Stimulated activated CD8-positive, alpha-beta memory T cell treated with anti-CD3 and anti-CD28 coated beads, Interleukin-7, amount 100 ng/mL, for 48 hours (primary cell): ENCODE results near the gene VPS8.
"Not testable (repeated sequence)": the region's sequence is repeated elsewhere in the genome, so short reads cannot be mapped to it uniquely, and the experiment has no call there.

Experiments used
- DNase-seq, 2 donors: peaks; one replicate each; pipeline ENCODE4 v3.0.0-alpha.2; 2020; ENCODE audit warnings: low read depth in 1 of 2; ENCODE audit errors: extremely low read depth in 1 of 2

The VPS8 gene

DNA sequence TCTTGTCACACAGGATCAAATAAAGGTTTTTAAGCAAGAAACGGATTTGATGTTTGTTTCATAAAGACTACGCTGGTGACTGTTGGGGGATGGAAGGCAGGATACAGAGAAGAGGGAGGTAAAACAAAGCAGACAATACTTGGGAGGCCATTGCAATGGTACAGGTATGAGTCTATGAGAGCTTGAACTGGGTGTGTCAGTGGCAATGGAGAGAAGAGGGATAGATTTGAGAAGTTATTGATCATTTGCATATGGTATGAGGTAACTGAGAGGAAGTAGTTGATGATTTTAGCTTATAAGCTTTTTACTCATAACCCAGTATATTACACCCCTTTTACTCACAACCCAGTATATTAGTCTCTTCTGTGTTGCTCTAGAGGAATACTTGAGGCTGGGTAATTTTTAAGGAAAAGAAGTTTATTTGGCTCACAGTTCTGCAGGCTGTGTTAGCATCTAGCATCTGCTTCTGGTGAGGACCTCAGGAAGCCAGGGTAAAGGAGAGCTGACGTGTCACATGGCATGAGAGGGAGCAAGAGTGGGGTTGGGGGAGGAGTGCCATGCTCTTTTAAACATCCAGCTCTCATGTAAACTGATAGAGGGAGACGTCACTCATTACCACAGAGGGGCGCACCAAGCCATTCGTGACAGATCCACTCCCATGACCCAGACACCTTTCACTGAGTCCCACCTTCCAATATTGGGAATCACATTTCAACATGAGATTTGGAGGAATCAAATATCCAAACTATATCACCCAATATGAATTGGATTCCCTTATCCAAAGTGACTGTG is 153.9 kb downstream of the VPS8 start:
- no peak for DNase-seq

GRCh38 chr3:184968115-184968514 is 156.1 kb downstream of the VPS8 start:
- DNase-seq, result no peak

- DNase-seq, result no peak
Measured at GRCh38 chr3:184970186-184970585, 158.2 kb downstream of the VPS8 start.

- no peak for DNase-seq
Measured at GRCh38 chr3:184977796-184978195, 165.8 kb downstream of the VPS8 start.

- no peak for DNase-seq
Measured at GRCh38 chr3:184981071-184981470, 169.1 kb downstream of the VPS8 start.

- DNase-seq, result no peak
Measured at GRCh38 chr3:184982076-184982475, 170.1 kb downstream of the VPS8 start.

GRCh38 chr3:184985586-184985985 is 173.6 kb downstream of the VPS8 start:
- DNase-seq, result no peak

DNA sequence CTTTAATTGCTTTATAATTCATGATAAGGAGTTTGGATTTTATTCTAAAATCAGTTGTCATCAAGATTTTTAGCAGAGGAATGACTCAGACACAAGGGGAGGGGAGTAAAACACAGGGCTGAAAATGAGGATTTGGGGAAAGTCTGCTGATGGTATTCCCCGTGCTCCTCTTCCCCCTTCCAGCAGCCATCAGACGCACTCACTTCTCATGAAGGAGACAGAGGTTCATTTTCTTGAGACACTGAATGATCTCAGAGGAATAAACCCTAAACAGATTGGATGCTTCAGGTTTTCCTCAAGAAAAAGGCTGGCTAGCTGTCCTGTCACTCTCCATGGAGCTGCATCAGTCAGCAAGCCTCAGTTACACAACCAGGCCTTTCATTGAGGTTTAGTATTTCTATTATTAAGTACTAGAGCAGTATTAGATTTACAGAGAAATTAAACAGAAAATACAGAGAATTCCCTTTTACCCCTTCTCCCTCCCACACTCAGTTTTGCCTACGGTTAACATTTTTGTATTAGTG is 174.5 kb downstream of the VPS8 start:
- DNase-seq, result no peak

DNA sequence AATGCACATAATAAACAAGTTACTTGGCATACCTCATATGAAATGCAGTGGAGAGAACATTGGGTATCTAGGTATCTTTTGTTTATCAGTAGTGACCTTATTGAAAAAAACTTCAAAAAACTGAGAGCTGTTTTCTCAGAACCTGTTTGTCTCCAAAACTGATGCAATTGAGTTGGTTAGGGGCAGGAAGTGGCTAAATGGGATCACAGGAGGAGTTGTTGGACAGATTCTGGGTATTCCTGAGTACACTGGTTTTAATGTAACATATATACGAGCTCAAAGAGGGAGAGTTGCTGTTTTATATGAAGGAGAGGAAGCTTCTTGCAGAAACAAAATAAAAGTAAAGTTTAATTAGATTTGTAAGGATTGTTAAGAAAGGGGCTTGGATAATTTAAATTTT is 181.4 kb downstream of the VPS8 start:
- DNase-seq, result no peak

GRCh38 chr3:185003876-185004275 is 191.9 kb downstream of the VPS8 start:
- not testable (repeated sequence) for DNase-seq

GRCh38 chr3:185009650-185010049 is 197.7 kb downstream of the VPS8 start:
- no peak for DNase-seq

DNA sequence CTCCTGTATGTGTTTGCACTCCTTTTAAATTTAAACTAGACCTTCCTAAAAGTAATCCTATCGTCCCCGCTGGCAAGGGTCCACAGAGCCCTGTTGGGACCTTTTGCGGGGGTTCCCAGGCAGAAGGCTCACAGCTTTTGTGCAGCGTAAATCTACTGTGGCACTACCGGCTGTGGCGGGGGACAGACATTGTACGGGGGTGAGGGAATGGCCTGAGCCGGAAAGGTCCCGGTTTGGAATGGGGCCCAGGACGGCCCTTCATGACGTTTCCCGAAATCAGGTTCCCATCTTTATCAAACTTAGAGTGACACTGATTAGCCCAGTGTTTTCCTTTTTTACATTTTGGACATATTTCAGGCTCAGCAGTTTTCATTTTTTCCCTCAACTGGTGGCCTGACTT is 205.6 kb downstream of the VPS8 start:
- not testable (repeated sequence) for DNase-seq

DNA sequence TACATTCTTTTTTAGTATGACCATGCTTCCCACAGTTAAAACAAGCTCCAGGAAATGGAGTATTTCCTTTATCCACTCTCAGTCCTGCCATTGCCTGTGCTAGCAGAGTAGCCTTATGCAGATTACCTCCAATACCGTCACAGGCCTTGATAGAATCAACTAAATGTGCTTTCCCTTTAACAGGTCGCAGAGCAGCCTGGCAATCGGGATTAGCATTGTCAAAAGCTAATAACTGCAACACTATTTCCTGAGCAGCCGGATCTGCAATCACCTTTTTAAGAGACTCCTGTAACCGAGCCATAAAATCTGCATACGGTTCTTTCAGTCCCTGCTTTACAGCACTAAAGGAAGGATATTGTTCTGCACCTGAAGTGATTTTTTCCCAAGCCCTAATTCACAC is 206.0 kb downstream of the VPS8 start:
- not testable (repeated sequence) for DNase-seq

- no peak for DNase-seq
Measured at GRCh38 chr3:185021256-185021655, 209.3 kb downstream of the VPS8 start.

- no peak for DNase-seq
Measured at GRCh38 chr3:185024406-185024805, 212.4 kb downstream of the VPS8 start.

GRCh38 chr3:185024966-185025365 is 213.0 kb downstream of the VPS8 start:
- no peak for DNase-seq

DNA sequence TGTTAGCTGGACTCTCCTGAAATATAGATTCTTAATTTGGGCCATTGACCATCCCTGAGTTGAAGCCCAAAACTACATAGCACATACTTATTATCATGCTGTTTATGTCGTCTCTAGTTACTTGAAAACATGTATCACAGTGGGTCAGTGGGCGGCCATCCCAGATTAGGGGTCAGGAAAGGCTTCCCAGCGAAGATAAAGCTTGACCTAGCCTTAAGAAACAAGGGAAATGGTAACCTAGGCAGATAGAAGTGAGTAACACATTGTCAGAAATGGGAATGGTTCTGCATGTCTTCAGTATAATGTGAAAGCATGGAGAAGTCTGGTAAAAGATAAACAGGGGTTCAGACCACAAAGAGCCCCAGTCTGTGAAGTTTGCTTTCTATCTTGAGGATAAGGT is 216.2 kb downstream of the VPS8 start:
- no peak for DNase-seq

- no peak for DNase-seq
Measured at GRCh38 chr3:185029086-185029485, 217.1 kb downstream of the VPS8 start.

- no peak for DNase-seq
Measured at GRCh38 chr3:185030399-185030798, 218.4 kb downstream of the VPS8 start.

- no peak for DNase-seq
Measured at GRCh38 chr3:185030951-185031350, 219.0 kb downstream of the VPS8 start.

GRCh38 chr3:185037801-185038200 is 225.8 kb downstream of the VPS8 start:
- DNase-seq, result no peak

GRCh38 chr3:185040425-185040824 is 228.5 kb downstream of the VPS8 start:
- no peak for DNase-seq

DNA sequence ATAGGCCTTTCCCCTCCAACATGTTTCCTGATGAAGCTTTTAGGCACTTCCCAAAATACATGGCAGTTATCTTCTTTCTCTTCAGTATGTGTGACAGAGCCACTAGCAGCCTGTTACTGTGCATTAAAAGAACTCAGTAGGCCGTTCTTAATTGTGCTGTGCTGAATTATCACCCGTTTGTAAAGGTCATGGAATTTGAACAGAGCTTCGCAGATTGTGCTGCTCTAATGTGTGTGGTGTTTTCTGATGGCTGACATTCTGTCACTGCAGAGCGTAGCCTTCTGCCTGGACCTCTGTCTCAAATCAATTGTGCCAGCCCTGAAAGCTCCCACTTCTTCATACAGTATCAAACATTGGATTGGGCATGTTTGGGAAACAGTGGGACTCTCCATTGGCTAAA is 229.6 kb downstream of the VPS8 start:
- no peak for DNase-seq
